ENCODE measurements around the gene RFPL4A.

RFPL4A gene

DNA sequence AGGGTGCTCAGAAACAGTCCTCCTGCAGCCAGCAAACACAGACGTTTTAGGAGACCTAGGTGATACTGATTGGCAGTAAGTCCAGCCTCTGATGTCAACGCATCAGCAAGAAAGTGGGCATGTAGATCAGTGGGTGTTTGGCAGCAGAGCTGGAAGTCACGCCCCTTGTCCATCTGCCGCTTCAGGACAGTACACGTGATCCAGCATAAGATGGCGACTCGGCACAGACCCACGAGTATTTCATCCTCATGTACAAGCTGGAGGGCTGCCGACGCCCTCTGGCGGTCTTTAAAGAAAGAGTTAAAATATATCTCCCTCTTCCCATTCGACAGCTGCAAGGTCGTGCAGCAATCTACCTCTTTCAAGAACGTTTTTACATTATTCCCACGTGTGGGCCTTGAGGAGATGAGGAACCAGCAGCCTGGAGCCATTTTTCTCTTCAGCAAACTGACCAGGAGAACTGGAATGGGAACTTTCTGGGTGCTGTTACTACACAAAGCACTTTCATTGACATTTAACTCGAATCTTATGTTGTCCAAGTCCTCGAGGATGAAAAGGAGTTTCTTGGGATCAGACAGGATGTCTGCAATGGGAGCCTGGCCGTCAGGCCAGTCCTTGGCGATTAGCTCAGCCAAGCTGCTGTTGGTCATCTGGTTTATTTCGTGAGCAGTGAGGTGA is 50.6 kb downstream of the RFPL4A start:
- Histone ChIP-seq H3K9me3 (ENCODE audit: control insufficient read depth, insufficient read depth, low read length) (peaks cover 94% of the 10 kb centered on the region), H3K9ac (ENCODE audit: low read depth, low read length) (no peak overlapping the region), H3K4me1 (ENCODE audit: control insufficient read depth, insufficient read depth, low read length) (no peaks in the 10 kb centered on the region), H3K36me3 (ENCODE audit: control insufficient read depth, insufficient read depth, low read length) (no peaks in the 10 kb centered on the region), H3K27me3 (ENCODE audit: control insufficient read depth, insufficient read depth, low read length) (no peaks in the 10 kb centered on the region), H3K4me3 (ENCODE audit: low read depth, low read length) (no peak overlapping the region), H3K27ac (ENCODE audit: low read depth, low read length) (no peak overlapping the region)

DNA sequence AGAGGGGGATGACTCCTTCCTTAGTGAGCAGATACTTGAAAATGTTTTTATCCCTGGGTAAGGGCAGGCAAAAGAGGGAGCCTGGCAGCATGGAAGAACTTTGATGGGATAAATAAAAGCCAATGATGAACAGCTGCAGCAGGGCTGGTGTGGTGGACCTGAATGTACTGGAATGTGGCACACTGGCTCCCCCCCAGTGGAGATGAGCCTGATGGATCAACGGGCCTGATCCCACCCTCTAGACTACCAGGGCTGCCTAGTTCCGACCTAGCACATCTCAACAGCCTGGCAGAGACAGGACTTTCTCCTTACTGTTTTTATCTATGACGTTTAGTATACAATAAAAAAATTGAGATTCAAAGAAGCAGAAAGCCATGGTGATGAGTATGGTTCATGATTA is 52.4 kb downstream of the RFPL4A start:
- Histone ChIP-seq H3K36me3 (ENCODE audit: control insufficient read depth, insufficient read depth, low read length) (no peaks in the 10 kb centered on the region), H3K9me3 (ENCODE audit: control insufficient read depth, insufficient read depth, low read length) (peaks cover 93% of the 10 kb centered on the region), H3K27me3 (ENCODE audit: control insufficient read depth, insufficient read depth, low read length) (no peaks in the 10 kb centered on the region), H3K27ac (ENCODE audit: low read depth, low read length) (no peak overlapping the region), H3K4me3 (ENCODE audit: low read depth, low read length) (no peak overlapping the region), H3K9ac (ENCODE audit: low read depth, low read length) (no peak overlapping the region), H3K4me1 (ENCODE audit: control insufficient read depth, insufficient read depth, low read length) (no peaks in the 10 kb centered on the region)

DNA sequence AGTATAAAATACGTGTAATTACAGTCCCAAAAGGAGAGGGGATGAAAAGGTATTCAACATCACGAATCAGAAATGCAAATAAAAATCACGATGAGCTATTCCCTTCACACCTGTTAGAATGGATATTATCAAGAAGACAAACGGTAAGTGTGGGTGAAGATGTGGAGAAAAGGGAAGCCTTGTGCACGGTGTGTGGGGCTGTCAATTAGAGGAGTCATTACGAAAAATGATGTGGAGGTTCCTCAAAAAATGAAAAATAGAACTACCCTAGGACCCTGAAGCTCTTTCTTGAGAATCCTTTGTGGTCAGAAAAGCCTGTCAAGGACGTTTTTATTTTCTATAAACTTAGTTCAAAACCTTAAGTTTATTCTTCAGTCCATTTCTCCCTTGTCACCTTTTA is 53.6 kb downstream of the RFPL4A start:
- H3K36me3 ChIP-seq (ENCODE audit: control insufficient read depth, insufficient read depth, low read length) = no peaks in the 10 kb centered on the region
- H3K9ac ChIP-seq (ENCODE audit: low read depth, low read length) = no peak overlapping the region
- H3K4me3 ChIP-seq (ENCODE audit: low read depth, low read length) = no peak overlapping the region
- peaks cover 93% of the 10 kb centered on the region for H3K9me3 ChIP-seq (ENCODE audit: control insufficient read depth, insufficient read depth, low read length)
- H3K4me1 ChIP-seq (ENCODE audit: control insufficient read depth, insufficient read depth, low read length) = no peaks in the 10 kb centered on the region
- no peaks in the 10 kb centered on the region for H3K27me3 ChIP-seq (ENCODE audit: control insufficient read depth, insufficient read depth, low read length)
- no peak overlapping the region for H3K27ac ChIP-seq (ENCODE audit: low read depth, low read length)

All from HUES48 (cell line).